Keratinocyte (primary cell): ENCODE data around the gene SLX4IP.

ENCODE experiments used
- CTCF ChIP-seq, 3 experiments: IDR thresholded peaks in 1 of 3; conservative IDR thresholded peaks in 1 of 3; optimal IDR thresholded peaks in 1 of 3; 2 replicates in 2 of 3; 3 replicates in 1 of 3; pipeline versions ENCODE3 to v1.5.1; 2011; ENCODE audit warnings: low read length in 3 of 3, mild to moderate bottlenecking in 3 of 3, moderate library complexity in 2 of 3, control low read depth in 1 of 3, inconsistent platforms in 1 of 3; ENCODE audit not compliant: insufficient read depth in 2 of 3; ENCODE audit errors: extremely low read depth in 1 of 3
- EZH2 ChIP-seq: IDR thresholded peaks from one replicate; pipeline ENCODE4 v1.6.1; 2012; ENCODE audit warnings: inconsistent platforms, mild to moderate bottlenecking, low read length, moderate library complexity

- TF ChIP-seq CTCF (optimal IDR thresholded peaks at IDR 0.05 in 1 of 3, IDR thresholded peaks at IDR 0.05 in 1 of 3, conservative IDR thresholded peaks at IDR 0.05 in 1 of 3; ENCODE audit: extremely low read depth in 1 of 3, insufficient read depth in 2 of 3, low read length in 3 of 3) (no peak), EZH2 (no peak)
Observed at GRCh38 chr20:10537850-10538480, 102.9 kb downstream of the SLX4IP start.
